ENCODE data around the gene SOCS1.

The SOCS1 gene

GRCh38 chr16:11252482-11252931 is 3.5 kb downstream of the SOCS1 start:
- no peaks in the 10 kb centered on the region for H3K36me3 ChIP-seq (ENCODE audit: insufficient read depth, low read length)
- H3K9ac ChIP-seq (ENCODE audit: low read depth, low read length, poor library complexity, severe bottlenecking) = peak overlapping the region; percentile 69
- peak overlapping the region; percentile 87 for H3K4me3 ChIP-seq (ENCODE audit: low read length, poor library complexity, severe bottlenecking)
- TF ChIP-seq EZH2phosphoT487 (IDR thresholded peaks at IDR 0.05; ENCODE audit: borderline replicate concordance) = no peak
- TF ChIP-seq, protein P1, sequence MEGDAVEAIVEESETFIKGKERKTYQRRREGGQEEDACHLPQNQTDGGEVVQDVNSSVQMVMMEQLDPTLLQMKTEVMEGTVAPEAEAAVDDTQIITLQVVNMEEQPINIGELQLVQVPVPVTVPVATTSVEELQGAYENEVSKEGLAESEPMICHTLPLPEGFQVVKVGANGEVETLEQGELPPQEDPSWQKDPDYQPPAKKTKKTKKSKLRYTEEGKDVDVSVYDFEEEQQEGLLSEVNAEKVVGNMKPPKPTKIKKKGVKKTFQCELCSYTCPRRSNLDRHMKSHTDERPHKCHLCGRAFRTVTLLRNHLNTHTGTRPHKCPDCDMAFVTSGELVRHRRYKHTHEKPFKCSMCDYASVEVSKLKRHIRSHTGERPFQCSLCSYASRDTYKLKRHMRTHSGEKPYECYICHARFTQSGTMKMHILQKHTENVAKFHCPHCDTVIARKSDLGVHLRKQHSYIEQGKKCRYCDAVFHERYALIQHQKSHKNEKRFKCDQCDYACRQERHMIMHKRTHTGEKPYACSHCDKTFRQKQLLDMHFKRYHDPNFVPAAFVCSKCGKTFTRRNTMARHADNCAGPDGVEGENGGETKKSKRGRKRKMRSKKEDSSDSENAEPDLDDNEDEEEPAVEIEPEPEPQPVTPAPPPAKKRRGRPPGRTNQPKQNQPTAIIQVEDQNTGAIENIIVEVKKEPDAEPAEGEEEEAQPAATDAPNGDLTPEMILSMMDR (conservative IDR thresholded peaks at IDR 0.05; ENCODE audit: low read length) = no peak
- H3K9me2 ChIP-seq (replicated peaks; ENCODE audit: low read depth, low read length) = no peaks in the 10 kb centered on the region
- H3F3A ChIP-seq (ENCODE audit: low read depth) = no peaks in the 10 kb centered on the region
- no peaks in the 10 kb centered on the region for H3K27me3 ChIP-seq (ENCODE audit: insufficient read depth, low read length, poor library complexity, severe bottlenecking)
- peak overlapping the region; percentile 83 for H3K4me2 ChIP-seq (ENCODE audit: low read depth, low read length, poor library complexity, severe bottlenecking)
- H3K79me2 ChIP-seq (ENCODE audit: insufficient read depth, low read length) = peaks cover 29% of the 10 kb centered on the region
- no peak overlapping the region for H2AFZ ChIP-seq (ENCODE audit: low read length)
- H4K20me1 ChIP-seq (ENCODE audit: insufficient read depth, low read length, poor library complexity, severe bottlenecking) = peaks cover 6% of the 10 kb centered on the region
- H3K9me3 ChIP-seq (ENCODE audit: insufficient read depth, low read depth, low read length) = no peaks in the 10 kb centered on the region
- H3K4me1 ChIP-seq (ENCODE audit: insufficient read depth, low read length, poor library complexity, severe bottlenecking) = peaks cover 21% of the 10 kb centered on the region

DNA sequence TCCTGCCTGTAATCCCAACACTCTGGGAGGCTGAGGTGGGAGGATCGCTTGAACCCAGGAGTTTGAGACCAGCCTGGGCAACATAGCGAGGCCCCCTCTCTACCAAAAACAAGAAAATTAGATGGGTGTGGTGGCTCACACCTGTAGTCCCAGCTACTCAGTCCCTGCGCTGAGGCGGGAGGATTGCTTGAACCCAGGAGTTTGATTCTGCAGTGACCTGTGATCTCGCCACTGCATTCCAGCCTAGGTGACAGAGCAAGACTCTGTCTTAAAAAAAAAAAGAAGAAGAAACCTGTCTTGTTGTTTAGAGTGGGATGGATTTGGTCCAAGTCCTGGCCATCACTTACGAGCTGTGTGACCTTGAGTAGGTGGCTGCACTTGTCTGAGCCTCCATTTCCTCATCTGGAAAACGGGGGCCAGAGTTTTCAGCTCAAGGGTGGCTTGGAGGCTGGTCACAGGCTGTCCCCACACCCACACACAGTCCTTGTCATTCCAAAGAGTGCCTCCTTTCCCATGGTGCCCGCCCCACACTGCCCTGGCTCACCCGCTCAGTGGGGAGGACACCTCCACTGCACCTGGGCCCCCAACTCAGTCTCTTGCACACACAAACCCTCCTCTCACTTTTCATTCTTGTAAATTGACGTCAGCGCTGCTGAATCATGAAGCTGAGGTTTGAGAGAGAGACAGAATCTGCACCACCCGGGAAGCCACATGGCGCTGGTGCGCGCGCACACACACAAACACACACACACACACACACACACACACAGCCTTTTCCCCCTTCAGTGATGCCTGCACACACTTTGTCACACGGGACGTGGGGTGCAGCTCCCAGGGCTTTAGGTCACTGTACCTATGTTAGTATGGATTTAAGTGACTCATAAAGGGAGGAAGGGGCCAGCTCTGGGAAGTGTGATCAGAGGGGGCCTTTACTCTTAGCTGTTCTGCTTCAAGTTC is 4.2 kb downstream of the SOCS1 start:
- H3K4me2 ChIP-seq (ENCODE audit: low read depth, low read length, poor library complexity, severe bottlenecking) = peak overlapping the region; percentile 83
- H3K9ac ChIP-seq (ENCODE audit: low read depth, low read length, poor library complexity, severe bottlenecking) = no peak overlapping the region
- TF ChIP-seq, protein P1 (conservative IDR thresholded peaks at IDR 0.05; ENCODE audit: low read length) = no peak
- TF ChIP-seq EZH2phosphoT487 (IDR thresholded peaks at IDR 0.05; ENCODE audit: borderline replicate concordance) = no peak

GRCh38 chr16:11250786-11251524 is 5.0 kb downstream of the SOCS1 start:
- H3F3A ChIP-seq (ENCODE audit: low read depth) = no peaks in the 10 kb centered on the region
- H3K4me1 ChIP-seq (ENCODE audit: insufficient read depth, low read length, poor library complexity, severe bottlenecking) = peaks cover 21% of the 10 kb centered on the region
- H3K9ac ChIP-seq (ENCODE audit: low read depth, low read length, poor library complexity, severe bottlenecking) = no peak overlapping the region
- TF ChIP-seq EZH2phosphoT487 (IDR thresholded peaks at IDR 0.05; ENCODE audit: borderline replicate concordance) = no peak
- TF ChIP-seq, protein P1 (conservative IDR thresholded peaks at IDR 0.05; ENCODE audit: low read length) = no peak
- no peak overlapping the region for H3K4me2 ChIP-seq (ENCODE audit: low read depth, low read length, poor library complexity, severe bottlenecking)
- H2AFZ ChIP-seq (ENCODE audit: low read length) = no peak overlapping the region
- H3K36me3 ChIP-seq (ENCODE audit: insufficient read depth, low read length) = no peaks in the 10 kb centered on the region
- H4K20me1 ChIP-seq (ENCODE audit: insufficient read depth, low read length, poor library complexity, severe bottlenecking) = peaks cover 6% of the 10 kb centered on the region
- H3K9me3 ChIP-seq (ENCODE audit: insufficient read depth, low read depth, low read length) = no peaks in the 10 kb centered on the region
- no peaks in the 10 kb centered on the region for H3K27me3 ChIP-seq (ENCODE audit: insufficient read depth, low read length, poor library complexity, severe bottlenecking)
- H3K9me2 ChIP-seq (replicated peaks; ENCODE audit: low read depth, low read length) = no peaks in the 10 kb centered on the region
- peaks cover 29% of the 10 kb centered on the region for H3K79me2 ChIP-seq (ENCODE audit: insufficient read depth, low read length)
- H3K4me3 ChIP-seq (ENCODE audit: low read length, poor library complexity, severe bottlenecking) = no peak overlapping the region

More for the DNA sequence above, 4.2 kb downstream of the SOCS1 start:
- H3K36me3 ChIP-seq (ENCODE audit: insufficient read depth, low read length) = no peaks in the 10 kb centered on the region
- no peaks in the 10 kb centered on the region for H3K9me3 ChIP-seq (ENCODE audit: insufficient read depth, low read depth, low read length)
- peaks cover 21% of the 10 kb centered on the region for H3K4me1 ChIP-seq (ENCODE audit: insufficient read depth, low read length, poor library complexity, severe bottlenecking)
- peaks cover 6% of the 10 kb centered on the region for H4K20me1 ChIP-seq (ENCODE audit: insufficient read depth, low read length, poor library complexity, severe bottlenecking)
- peaks cover 29% of the 10 kb centered on the region for H3K79me2 ChIP-seq (ENCODE audit: insufficient read depth, low read length)
- H3F3A ChIP-seq (ENCODE audit: low read depth) = no peaks in the 10 kb centered on the region
- no peaks in the 10 kb centered on the region for H3K9me2 ChIP-seq (replicated peaks; ENCODE audit: low read depth, low read length)
- H2AFZ ChIP-seq (ENCODE audit: low read length) = no peak overlapping the region
- no peak overlapping the region for H3K4me3 ChIP-seq (ENCODE audit: low read length, poor library complexity, severe bottlenecking)
- no peaks in the 10 kb centered on the region for H3K27me3 ChIP-seq (ENCODE audit: insufficient read depth, low read length, poor library complexity, severe bottlenecking)

All from Loucy (cell line).